Brain microvascular endothelial cell (primary cell): Measurements from ENCODE around the gene SRBD1.

Experiments used
- DNase-seq: peaks from one replicate; pipeline ENCODE4 v3.0.0-alpha.2; 2020
- H3K27ac ChIP-seq: fragments of 250-450 bp; sonication (Bioruptor Pico); 2 replicates; pipeline ENCODE4 v1.5.1; 2020; ENCODE audit warnings: mild to moderate bottlenecking, moderate library complexity
- H3K27me3 ChIP-seq: fragments of 250-450 bp; sonication (Bioruptor Pico); replicated peaks from 2 replicates; pipeline ENCODE4 v1.5.1; 2020; ENCODE audit warnings: mild to moderate bottlenecking
- H3K36me3 ChIP-seq: fragments of 250-450 bp; sonication (Bioruptor Pico); replicated peaks from 2 replicates; pipeline ENCODE4 v1.5.1; 2020; ENCODE audit warnings: mild to moderate bottlenecking
- H3K4me3 ChIP-seq: 2 replicates; pipeline ENCODE4 v1.5.1; 2011; ENCODE audit warnings: low read depth, mild to moderate bottlenecking, control low read depth, low read length, moderate library complexity
- in situ Hi-C: cut with HindIII; loops from 2 replicates; pipeline ENCODE4 v1.10.0; 2017; ENCODE audit warnings: low sequenced_read_pairs, low pct_ligation_motif_present
- TF ChIP-seq, protein P1 (sequence below): IDR thresholded peaks from 2 replicates; pipeline ENCODE4 v1.5.1; 2011; ENCODE audit warnings: low read depth, mild to moderate bottlenecking, moderate library complexity, low read length, control low read depth, inconsistent platforms; ENCODE audit errors: missing control alignments

Gene SRBD1

GRCh38 chr2:45651415-45652089 is 40.5 kb upstream of the SRBD1 start, which contains the start of gene PRKCE:
Gene PRKCE, plus strand, starts transcription at chr2:45651675.
- Histone ChIP-seq H3K4me3 (peak within 1 kb of the TSS; percentile 78), H3K36me3 (no peaks in the 10 kb centered on the region), H3K27ac (peak within 1 kb of the TSS; percentile 32), H3K27me3 (no peaks in the 10 kb centered on the region)
- peak; percentile 17 for DNase-seq
- in situ Hi-C loops, result no loop called here
- TF ChIP-seq, protein P1, sequence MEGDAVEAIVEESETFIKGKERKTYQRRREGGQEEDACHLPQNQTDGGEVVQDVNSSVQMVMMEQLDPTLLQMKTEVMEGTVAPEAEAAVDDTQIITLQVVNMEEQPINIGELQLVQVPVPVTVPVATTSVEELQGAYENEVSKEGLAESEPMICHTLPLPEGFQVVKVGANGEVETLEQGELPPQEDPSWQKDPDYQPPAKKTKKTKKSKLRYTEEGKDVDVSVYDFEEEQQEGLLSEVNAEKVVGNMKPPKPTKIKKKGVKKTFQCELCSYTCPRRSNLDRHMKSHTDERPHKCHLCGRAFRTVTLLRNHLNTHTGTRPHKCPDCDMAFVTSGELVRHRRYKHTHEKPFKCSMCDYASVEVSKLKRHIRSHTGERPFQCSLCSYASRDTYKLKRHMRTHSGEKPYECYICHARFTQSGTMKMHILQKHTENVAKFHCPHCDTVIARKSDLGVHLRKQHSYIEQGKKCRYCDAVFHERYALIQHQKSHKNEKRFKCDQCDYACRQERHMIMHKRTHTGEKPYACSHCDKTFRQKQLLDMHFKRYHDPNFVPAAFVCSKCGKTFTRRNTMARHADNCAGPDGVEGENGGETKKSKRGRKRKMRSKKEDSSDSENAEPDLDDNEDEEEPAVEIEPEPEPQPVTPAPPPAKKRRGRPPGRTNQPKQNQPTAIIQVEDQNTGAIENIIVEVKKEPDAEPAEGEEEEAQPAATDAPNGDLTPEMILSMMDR, result no peak

DNA sequence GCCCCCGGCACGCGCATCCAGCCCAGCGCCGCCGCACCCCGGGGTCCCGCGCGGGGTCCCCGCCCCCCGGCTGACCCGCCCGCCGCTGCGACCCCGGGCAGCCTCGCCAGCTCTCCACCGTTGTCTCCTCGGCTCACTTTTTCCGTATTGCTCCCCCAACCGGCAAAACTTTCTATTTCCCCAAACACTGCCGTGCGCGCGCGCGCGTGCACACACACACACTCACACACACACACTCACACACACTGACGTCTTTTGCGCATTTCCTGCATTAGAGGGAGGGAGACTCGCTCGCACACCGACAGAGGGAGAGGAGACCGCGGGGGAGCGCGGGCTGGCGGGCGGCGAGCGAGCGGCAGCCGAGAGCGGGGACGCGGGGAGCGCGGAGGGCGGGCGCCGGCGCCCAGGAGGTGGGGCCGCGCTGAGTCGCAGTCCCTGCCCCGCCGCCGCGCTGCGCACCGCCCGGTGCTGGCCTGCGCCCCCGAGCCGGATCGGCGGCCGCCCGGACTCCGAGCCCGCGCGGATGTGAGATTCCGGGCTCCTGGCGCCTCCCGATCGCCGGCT is 39.9 kb upstream of the SRBD1 start:
- Histone ChIP-seq H3K27ac (peak overlapping the region; percentile 32), H3K4me3 (peak overlapping the region; percentile 78), H3K36me3 (no peaks in the 10 kb centered on the region), H3K27me3 (no peaks in the 10 kb centered on the region)
- TF ChIP-seq, protein P1, result peak; percentile 56
- in situ Hi-C loops, result no loop called here
- DNase-seq, result peak; percentile 95

DNA sequence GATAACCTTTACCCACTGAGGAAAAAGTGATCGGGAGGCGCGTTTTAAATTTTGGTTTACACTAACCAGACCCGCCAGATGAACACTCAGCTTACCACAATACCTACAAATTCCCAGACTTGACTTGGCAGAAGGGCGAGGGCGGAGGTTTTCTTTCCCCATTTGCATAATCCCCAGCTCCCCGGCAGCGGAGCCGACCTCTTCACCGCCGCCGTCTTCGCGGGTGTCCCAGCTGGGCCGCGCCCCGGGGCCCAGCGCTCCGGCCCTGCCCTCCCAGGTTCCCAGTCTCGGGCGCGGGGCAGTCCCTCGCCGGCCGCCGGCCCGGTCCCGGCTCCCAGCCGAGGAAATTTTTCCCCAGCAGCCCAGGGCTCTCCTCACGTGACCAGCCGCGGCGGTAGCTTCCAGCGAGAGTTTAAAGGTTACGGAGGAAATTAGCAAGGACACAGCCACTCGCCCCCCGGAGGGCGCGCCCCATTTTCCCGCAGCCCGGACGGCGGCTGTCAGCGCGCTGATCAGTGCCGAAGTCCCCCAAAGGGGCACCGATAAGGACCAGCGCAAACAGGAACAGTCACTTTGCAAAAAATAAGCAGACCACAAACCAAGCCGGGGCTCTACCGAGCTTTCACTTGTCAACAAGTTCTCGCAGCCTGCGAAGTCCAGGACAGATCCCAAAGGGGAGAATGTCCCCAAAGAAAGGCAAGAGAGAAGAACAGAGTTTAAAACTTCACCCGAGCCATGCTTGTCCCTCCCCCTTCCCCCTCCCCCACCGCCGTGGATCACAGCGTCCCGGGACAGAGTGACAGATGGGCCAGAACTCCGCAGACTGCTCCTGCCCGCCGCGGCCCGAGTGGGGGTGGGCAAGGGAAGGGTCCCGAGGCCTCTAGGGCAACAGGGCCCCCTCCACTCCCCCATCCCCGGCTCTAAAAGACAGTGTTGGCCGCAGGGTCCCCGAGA is 39.1 kb upstream of the SRBD1 start:
- in situ Hi-C loops, result loop anchor here (25.0 kb wide), 1 partner anchor 287 kb away; no protein-coding TSS in a partner anchor
- peak overlapping the region; percentile 78 for H3K4me3 ChIP-seq
- TF ChIP-seq, protein P1, result no peak
- DNase-seq, result peak; percentile 16
- no peaks in the 10 kb centered on the region for H3K27me3 ChIP-seq
- no peaks in the 10 kb centered on the region for H3K36me3 ChIP-seq
- H3K27ac ChIP-seq, result peak overlapping the region; percentile 28

- Histone ChIP-seq H3K27me3 (no peaks in the 10 kb centered on the region), H3K4me3 (peak overlapping the region; percentile 78), H3K27ac (no peak overlapping the region), H3K36me3 (no peaks in the 10 kb centered on the region)
- TF ChIP-seq, protein P1, result no peak
- no peak for DNase-seq
- in situ Hi-C loops, result loop anchor here (25.0 kb wide), 1 partner anchor 288 kb away; no protein-coding TSS in a partner anchor
These were observed 38.4 kb upstream of the SRBD1 start for GRCh38 chr2:45649462-45649857.

DNA sequence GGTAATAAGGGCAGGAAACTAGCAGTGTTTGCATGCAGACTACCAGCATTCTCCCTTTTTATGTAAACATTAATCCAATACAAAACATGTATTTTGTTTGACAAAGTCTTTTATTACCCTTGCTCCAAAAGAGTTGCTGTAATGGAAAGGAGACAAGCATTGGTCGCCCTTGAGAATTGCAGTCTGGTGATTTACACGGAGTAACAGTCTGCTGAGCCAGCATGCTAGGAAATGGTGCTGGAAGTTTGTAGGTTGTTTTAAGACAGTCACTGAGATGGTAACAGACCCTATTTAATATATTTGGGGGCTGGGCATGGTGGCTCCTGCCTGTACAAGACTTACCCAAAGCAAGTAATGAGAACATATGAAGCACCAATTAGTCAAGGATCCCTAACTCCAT is 37.6 kb upstream of the SRBD1 start:
- in situ Hi-C loops, result loop anchor here (25.0 kb wide), 1 partner anchor 289 kb away; no protein-coding TSS in a partner anchor
- H3K27me3 ChIP-seq, result no peaks in the 10 kb centered on the region
- TF ChIP-seq, protein P1, result no peak
- no peak for DNase-seq
- H3K27ac ChIP-seq, result no peak overlapping the region
- H3K4me3 ChIP-seq, result no peak overlapping the region
- no peaks in the 10 kb centered on the region for H3K36me3 ChIP-seq
